GM18873 (cell line): ENCODE measurements around the gene COLGALT1.
"Not testable (repeated sequence)": the region's sequence is repeated elsewhere in the genome, so short reads cannot be mapped to it uniquely, and the experiment has no call there.

Experiments used
- ATAC-seq: cut with Tn5 transposase; IDR thresholded peaks from one replicate; pipeline ENCODE4 v1.9.1; 2021; ENCODE audit warnings: mild to moderate bottlenecking, moderate library complexity, moderate number of reproducible peaks; ENCODE audit not compliant: unreplicated experiment, low FRiP score

COLGALT1 gene

GRCh38 chr19:17556995-17557394 lies 1.5 kb downstream of the COLGALT1 start:
- no peak for ATAC-seq

GRCh38 chr19:17557466-17557865 lies 2.0 kb downstream of the COLGALT1 start:
- ATAC-seq = no peak

GRCh38 chr19:17560205-17560595 lies 4.8 kb downstream of the COLGALT1 start:
- no peak for ATAC-seq

GRCh38 chr19:17562097-17562496 lies 6.6 kb downstream of the COLGALT1 start:
- no peak for ATAC-seq

DNA sequence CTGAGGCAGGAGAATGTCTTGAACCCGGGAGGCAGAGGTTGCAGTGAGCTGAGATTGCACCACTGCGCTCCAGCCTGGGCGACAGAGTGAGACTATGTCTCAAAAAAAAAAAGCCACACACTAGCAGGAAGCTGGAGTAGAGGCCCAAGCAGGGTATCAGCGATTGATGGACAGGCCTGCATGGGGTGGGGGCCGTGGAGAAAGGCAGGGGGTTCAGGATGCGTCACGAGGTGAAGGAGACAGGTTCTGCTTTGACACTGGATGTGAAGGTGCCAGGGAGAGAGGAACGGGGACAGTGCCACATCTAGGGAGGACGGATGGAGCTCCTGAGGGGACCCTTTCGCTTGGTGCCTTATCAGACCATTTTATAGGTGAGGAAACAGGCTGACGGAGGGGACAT lies 7.1 kb downstream of the COLGALT1 start:
- no peak for ATAC-seq

- no peak for ATAC-seq
Measured at GRCh38 chr19:17564781-17565180, 9.3 kb downstream of the COLGALT1 start.

DNA sequence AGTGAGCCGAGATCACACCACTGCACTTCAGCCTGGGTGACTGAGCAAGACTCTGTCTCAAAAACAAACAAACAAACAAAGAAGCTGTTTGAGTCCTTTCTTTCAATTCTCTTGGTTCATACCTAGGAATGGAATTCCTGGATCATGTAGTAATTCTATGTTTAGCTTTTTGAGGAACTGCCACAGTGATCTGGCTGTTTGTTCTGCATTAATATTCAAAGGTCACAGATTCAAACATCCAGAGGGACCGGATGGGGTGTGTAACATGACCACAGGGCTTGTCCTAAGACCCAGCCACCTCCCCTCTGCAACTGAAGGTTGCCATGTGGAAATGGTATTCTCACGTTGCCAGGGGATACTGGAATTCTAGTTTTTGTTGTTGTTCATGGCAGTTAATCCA lies 10.2 kb downstream of the COLGALT1 start:
- ATAC-seq = no peak

DNA sequence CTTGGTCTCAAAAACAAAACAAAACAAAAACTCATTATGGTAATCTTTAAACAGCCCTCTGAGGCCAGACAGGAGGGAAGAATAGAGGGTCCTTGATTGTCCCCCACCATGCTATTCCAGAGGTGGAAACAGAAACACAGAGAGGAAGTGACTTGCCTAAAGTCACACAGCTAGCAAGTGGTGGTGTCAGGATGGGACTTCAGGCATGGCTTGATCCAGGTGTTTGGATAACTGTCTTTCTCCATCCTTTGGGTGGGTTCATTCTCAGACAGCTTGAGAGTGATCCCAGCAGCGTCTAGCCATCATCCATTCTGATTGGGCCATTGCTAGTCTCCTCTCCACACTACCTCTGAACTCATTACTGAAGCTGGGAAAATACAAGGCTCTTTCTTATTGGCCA lies 12.5 kb downstream of the COLGALT1 start:
- ATAC-seq = no peak

DNA sequence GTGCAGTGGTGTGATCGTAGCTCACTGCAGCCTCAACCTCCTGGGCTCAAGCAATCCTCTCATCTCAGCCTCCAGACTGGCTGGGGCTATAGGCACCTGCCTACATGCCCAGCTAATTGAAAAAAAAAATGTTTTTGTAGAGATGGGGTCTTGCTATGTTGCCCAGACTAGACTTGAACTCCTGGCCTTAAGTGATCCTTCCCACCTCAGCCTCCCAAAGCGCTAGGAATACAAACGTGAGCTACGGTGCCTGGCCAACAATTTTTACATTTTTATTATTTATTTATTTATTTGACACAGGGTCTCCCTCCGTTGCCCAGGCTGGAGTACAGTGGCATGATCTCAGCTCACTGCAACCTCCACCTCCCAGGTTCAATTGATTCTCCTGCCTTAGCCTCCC lies 14.8 kb downstream of the COLGALT1 start:
- not testable (repeated sequence) for ATAC-seq

GRCh38 chr19:17570791-17571190 lies 15.3 kb downstream of the COLGALT1 start:
- ATAC-seq = no peak

DNA sequence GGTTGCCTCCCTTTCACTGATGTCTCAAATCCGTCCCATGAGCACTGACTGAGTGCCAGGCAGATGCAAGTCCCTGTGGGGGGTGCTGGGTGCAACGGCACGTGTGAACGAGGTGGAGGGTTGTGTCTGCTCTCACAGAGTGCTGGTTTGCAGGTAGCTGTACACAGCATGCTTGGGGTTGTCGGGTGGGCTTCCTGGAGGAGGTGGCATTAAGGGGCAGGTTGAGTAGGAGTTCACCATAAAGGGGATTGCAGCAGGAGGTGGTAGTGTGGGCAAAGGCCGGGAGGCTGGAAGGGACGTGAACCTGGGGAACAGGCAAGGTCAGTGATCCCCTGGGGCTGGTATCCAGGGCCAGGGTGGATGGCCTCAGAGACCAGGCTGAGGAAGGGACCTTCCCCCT lies 17.2 kb downstream of the COLGALT1 start:
- ATAC-seq = no peak

GRCh38 chr19:17575871-17576757 lies 20.7 kb downstream of the COLGALT1 start:
- no peak for ATAC-seq

- no peak for ATAC-seq
Measured at GRCh38 chr19:17576758-17577456, 21.5 kb downstream of the COLGALT1 start.

- no peak for ATAC-seq
Measured at GRCh38 chr19:17577457-17578097, 22.1 kb downstream of the COLGALT1 start.

DNA sequence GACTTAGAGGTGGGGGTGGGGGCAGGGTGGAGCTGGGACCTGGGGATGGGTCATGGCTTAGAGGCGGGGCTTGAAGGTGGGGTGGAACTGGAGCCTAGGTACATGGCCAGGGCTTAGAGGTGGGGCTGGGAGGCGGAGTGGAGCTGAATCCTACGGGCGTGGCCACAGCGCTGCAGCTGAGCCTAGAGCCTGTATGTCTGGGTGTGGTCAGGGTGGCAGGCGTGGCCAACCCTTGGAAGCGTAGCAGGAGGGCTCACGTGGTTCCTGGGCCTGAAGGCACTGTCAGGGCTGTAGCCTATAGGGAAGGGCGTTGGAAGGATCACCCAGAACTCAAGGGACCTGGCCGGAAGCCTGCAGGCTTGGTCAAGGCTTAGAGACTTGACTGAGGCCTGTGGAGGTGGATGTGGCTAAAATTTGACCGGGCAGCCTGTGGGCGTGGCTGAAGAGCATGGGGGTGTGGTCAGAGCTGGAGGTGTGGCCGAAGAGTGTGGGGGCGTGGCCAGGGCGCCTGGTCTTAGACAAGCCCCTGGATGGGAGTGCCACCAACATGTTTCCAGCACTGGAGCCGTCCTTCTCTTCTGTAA lies 24.3 kb downstream of the COLGALT1 start:
- no peak for ATAC-seq

DNA sequence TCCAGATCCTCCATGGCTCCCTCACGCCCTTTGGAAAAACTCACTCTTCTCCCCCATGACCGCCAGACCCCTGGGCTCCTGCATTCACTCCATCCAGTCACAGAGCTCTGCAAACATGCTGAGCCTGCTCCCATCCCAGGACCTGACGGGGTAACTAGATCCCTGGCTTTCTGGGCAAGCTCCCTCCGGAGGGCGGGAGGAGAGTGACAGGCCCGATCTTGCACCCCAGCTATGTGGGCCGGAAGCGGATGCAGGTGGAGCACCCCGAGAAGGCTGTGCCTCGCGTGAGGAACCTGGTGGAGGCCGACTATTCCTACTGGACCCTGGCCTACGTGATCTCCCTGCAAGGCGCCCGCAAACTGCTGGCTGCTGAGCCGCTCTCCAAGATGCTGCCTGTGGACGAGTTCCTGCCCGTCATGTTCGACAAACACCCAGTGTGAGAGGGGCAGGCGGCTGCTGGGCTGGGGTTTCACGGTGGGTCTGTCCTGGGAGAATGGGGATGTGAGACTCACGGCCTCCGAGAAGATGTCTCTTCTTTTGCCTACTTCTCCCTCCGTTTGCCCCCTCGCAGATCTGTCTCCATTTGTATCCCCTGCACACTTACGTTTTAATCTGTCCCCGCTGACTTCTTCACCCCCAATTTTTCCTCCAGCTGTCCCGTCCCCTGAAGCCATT lies 25.2 kb downstream of the COLGALT1 start:
- ATAC-seq = no peak

- no peak for ATAC-seq
Measured at GRCh38 chr19:17581211-17581874, 25.9 kb downstream of the COLGALT1 start.

DNA sequence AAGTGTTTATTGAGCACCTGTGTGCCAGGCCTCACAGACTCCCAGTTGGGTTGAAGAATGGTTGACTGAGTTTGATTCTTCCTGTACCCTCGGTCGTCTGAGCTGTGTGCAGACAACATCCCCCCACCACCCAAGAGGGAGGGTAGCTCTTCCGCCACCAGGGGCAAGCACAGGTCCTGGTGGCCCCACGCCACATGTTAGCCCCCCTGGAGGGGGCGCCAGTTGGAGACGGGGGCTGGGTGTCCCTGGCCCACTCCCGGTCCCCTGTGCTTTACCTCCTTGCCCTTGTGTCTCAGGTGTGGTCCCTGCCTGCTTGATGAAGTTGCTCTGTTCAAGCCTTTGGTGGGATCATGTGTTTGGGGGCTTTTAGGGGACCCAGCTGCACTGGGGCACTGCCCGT lies 27.2 kb downstream of the COLGALT1 start:
- no peak for ATAC-seq

DNA sequence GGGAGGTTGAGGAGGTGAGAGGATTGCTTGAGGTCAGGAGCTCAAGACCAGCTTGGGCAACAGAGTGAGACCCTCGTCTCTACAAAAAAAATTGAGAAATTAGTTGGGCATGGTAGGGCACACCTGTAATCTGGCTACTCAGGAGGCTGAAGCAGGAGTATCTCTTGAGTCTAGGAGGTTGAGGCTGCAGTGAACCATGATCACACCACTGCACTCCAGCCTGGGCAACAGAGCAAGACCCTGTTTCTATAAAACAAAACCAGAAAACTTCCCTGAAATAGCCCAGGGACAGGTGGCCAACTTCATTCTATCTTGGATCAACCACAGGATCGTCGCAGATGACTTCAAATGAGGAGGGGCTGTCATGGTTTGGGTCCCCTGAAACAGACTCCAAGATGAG lies 28.7 kb downstream of the COLGALT1 start:
- no peak for ATAC-seq

GRCh38 chr19:17585395-17585794 lies 29.9 kb downstream of the COLGALT1 start:
- not testable (repeated sequence) for ATAC-seq
